ENCODE results near the gene CEP120. TPM values are rescaled to one million over a fixed set of nuclear protein-coding genes. Genes with fewer than 3 reads are reported as not detected.
A peak's percentile ranks its signal among the peaks of the same experiment; 100 is the strongest.

Gene CEP120
- total and polyA plus RNA-seq, 2 of the 4 experiments (the other 2 are of a cell fraction): 6.7 to 46.1 TPM

- Histone ChIP-seq H3K79me1 (ENCODE audit: low read depth in 1 of 2, low read length in 2 of 2) (no peaks in the 10 kb centered on the region), H3K27ac (ENCODE audit: insufficient read depth, low read length) (no peak overlapping the region), H3K14ac (replicated peaks; ENCODE audit: low read depth, low read length) (no peak overlapping the region), H3K4me3 (ENCODE audit: insufficient read depth, low read depth, low read length) (no peak overlapping the region), H3K27me3 (ENCODE audit: control insufficient read depth, insufficient read depth, low read length) (no peaks in the 10 kb centered on the region), H2BK120ac (ENCODE audit: low read depth, low read length) (no peak overlapping the region), H3K4ac (ENCODE audit: low read depth, low read length) (no peak overlapping the region), H4K20me1 (ENCODE audit: insufficient read depth, low read length) (no peaks in the 10 kb centered on the region), H3K36me3 (ENCODE audit: control insufficient read depth, insufficient read depth, low read length) (peaks cover 10% of the 10 kb centered on the region), H2BK20ac (ENCODE audit: low read depth, low read length) (no peak overlapping the region), H2BK5ac (ENCODE audit: low read depth, low read length, poor library complexity, severe bottlenecking) (no peak overlapping the region), H3K23ac (ENCODE audit: low read depth, low read length) (no peak overlapping the region), H2AFZ (replicated peaks; ENCODE audit: low read length, poor library complexity) (no peak overlapping the region), H3K56ac (ENCODE audit: extremely low read depth, insufficient read depth, low read length) (no peak overlapping the region), H3K9ac (ENCODE audit: low read depth, low read length) (no peak overlapping the region), H4K8ac (ENCODE audit: low read depth in 2 of 2, low read length in 2 of 2) (no peak overlapping the region), H4K5ac (ENCODE audit: low read depth, low read length) (no peak overlapping the region), H3K4me2 (ENCODE audit: low read depth, low read length) (no peak overlapping the region), H2BK15ac (ENCODE audit: low read depth, low read length) (no peak overlapping the region), H2AK5ac (ENCODE audit: low read depth, low read length) (no peak overlapping the region), H3K9me3 (ENCODE audit: control insufficient read depth, insufficient read depth, low read length) (no peaks in the 10 kb centered on the region), H2AK9ac (replicated peaks; ENCODE audit: low read depth, low read length, poor library complexity) (no peak overlapping the region), H4K91ac (ENCODE audit: insufficient read depth, low read depth, low read length) (no peak overlapping the region), H3K9me1 (ENCODE audit: insufficient read depth, low read length) (no peaks in the 10 kb centered on the region), H3K18ac (ENCODE audit: low read depth, low read length) (no peak overlapping the region), H3K4me1 (ENCODE audit: control insufficient read depth, insufficient read depth, low read length) (no peaks in the 10 kb centered on the region)
- BruUV-seq (replicated peaks): no TSS peak
- CTCF ChIA-PET: no interaction called here
- peak; percentile 12 for DNase-seq
- WGBS, 2 experiments (ENCODE audit: extremely low coverage in 2 of 2, insufficient read length in 1 of 2): no CpG with 5 or more reads among the region's 3 CpGs
- in situ Hi-C loops (cut with MboI; ENCODE audit: low sequenced_read_pairs): no loop called here
- dilution Hi-C loops (cut with HindIII; ENCODE audit: low sequenced_read_pairs, unreplicated experiment): no loop called here
- POLR2A ChIA-PET (ENCODE audit: unreplicated experiment): no interaction called here
- intact Hi-C loops (cut with micrococcal nuclease): no loop called here
- ATAC-seq (ENCODE audit: low read depth): peak; percentile 75
- no peak for TF ChIP-seq BHLHE40 (IDR thresholded peaks at IDR 0.05; ENCODE audit: low read depth, low read length)
- no peak for TF ChIP-seq MXI1 (IDR thresholded peaks at IDR 0.05; ENCODE audit: borderline replicate concordance, low read depth, low read length)
- TF ChIP-seq RAD21 (IDR thresholded peaks at IDR 0.05; ENCODE audit: low read length): no peak
- no peak for TF ChIP-seq MAFK (IDR thresholded peaks at IDR 0.05; ENCODE audit: low read depth, low read length)
- no peak for TF ChIP-seq RCOR1 (IDR thresholded peaks at IDR 0.05; ENCODE audit: insufficient replicate concordance, low read length)
- no peak for TF ChIP-seq CEBPB (IDR thresholded peaks at IDR 0.05; ENCODE audit: low read depth, low read length)
Observed at GRCh38 chr5:123387313-123387712, 35.9 kb downstream of the CEP120 start.

All from IMR-90 (cell line).